HepG2 (cell line): ENCODE results near the gene CTNNAL1. TPM values are rescaled to one million over a fixed set of nuclear protein-coding genes. Genes with fewer than 3 reads are reported as not detected.

Experiments
- ATAC-seq: fragments of 200-7000 bp; cut with Tn5 transposase; 3 replicates; pipeline ENCODE4 v1.9.1; 2020; ENCODE audit warnings: mild to moderate bottlenecking, moderate library complexity
- BruUV-seq: library from RNA; stranded (reverse); fragments of 400-500 nt; replicated peaks from 2 replicates; lab custom pipeline; 2021; lab: Mats Ljungman, UMichigan
- CTCF ChIA-PET: fragments of 300-600 bp; formaldehyde crosslinking; extraction: SDS; loops from one replicate; lab custom pipeline; 2021; ENCODE audit warnings: low total read pairs, inconsistent platforms, low intra/inter-chr PET ratio; lab: Yijun Ruan, JAX
- POLR2A ChIA-PET: fragments of 350-600 bp; sonication (Branson Sonifier 250); formaldehyde crosslinking; loops from one replicate; lab custom pipeline; 2020; ENCODE audit warnings: antibody characterized with exemption, inconsistent platforms; lab: Yijun Ruan, JAX
- DNase-seq: peaks from one replicate; pipeline ENCODE4 v3.0.0-alpha.2; 2015; ENCODE audit warnings: low spot score
- FAIRE-seq: peaks from 3 replicates; lab custom pipeline; 2011; peaks lifted over from hg19 to GRCh38; lab: Jason Lieb, UNC
- H2AFZ ChIP-seq: one replicate; pipeline ENCODE4 v1.6.1; 2011; ENCODE audit warnings: low read length, inconsistent platforms
- H3K27ac ChIP-seq: fragments of 300-600 bp; 3 replicates; pipeline ENCODE4 v1.8.0; 2011; ENCODE audit warnings: mixed run types, mild to moderate bottlenecking, mixed read lengths, low read length, inconsistent platforms; ENCODE audit not compliant: insufficient read depth; ENCODE audit errors: extremely low read length
- H3K27me3 ChIP-seq, 2 experiments: fragments of 200-600 bp in 1 of 2; 2 replicates in 1 of 2; 3 replicates in 1 of 2; pipeline versions ENCODE4 v1.6.0 to v1.8.0; 2011; ENCODE audit warnings: low read length in 2 of 2, mild to moderate bottlenecking in 2 of 2, moderate library complexity in 2 of 2, inconsistent platforms in 1 of 2; ENCODE audit not compliant: insufficient read depth in 2 of 2, control insufficient read depth in 1 of 2
- H3K36me3 ChIP-seq, 2 experiments: fragments of 200-600 bp in 1 of 2; replicated peaks in 1 of 2; 2 replicates in 1 of 2; 3 replicates in 1 of 2; pipeline versions ENCODE4 v1.5.1 to v1.8.0; 2011; ENCODE audit warnings: low read length in 2 of 2, inconsistent platforms in 1 of 2; ENCODE audit not compliant: insufficient read depth in 2 of 2, control insufficient read depth in 1 of 2
- H3K4me1 ChIP-seq: 2 replicates; pipeline ENCODE4 v1.5.1; 2012; ENCODE audit warnings: low read length, inconsistent platforms; ENCODE audit not compliant: insufficient read depth
- H3K4me2 ChIP-seq: 2 replicates; pipeline ENCODE4 v1.6.0; 2011; ENCODE audit warnings: low read depth, low read length, inconsistent platforms
- H3K4me3 ChIP-seq, 3 experiments: fragments of 200-600 bp in 1 of 3; sonication (generic), shearing (Covaris generic) in 1 of 3; replicated peaks in 1 of 3; 2 replicates each; pipeline ENCODE4 v1.5.1; 2011 to 2016; ENCODE audit warnings: low read length in 3 of 3, inconsistent platforms in 2 of 3, low read depth in 2 of 3, mild to moderate bottlenecking in 2 of 3, control low read depth in 1 of 3, mixed read lengths in 1 of 3; ENCODE audit not compliant: insufficient read depth in 1 of 3
- H3K79me2 ChIP-seq: one replicate; pipeline ENCODE4 v1.6.1; 2011; ENCODE audit warnings: low read length, inconsistent platforms; ENCODE audit not compliant: insufficient read depth
- H3K9ac ChIP-seq: 2 replicates; pipeline ENCODE4 v1.6.0; 2011; ENCODE audit warnings: mild to moderate bottlenecking, low read depth, low read length, inconsistent platforms; ENCODE audit not compliant: insufficient read depth
- H3K9me3 ChIP-seq: 2 replicates; pipeline ENCODE4 v1.5.1; 2012; ENCODE audit warnings: mild to moderate bottlenecking, low read length
- H4K20me1 ChIP-seq: 2 replicates; pipeline ENCODE4 v1.6.0; 2011; ENCODE audit warnings: inconsistent platforms, mild to moderate bottlenecking, low read length, moderate library complexity; ENCODE audit not compliant: insufficient read depth
- SMYD3 ChIP-seq: sonication (generic); formaldehyde crosslinking; IDR thresholded peaks from 2 replicates; pipeline ENCODE4 v1.8.1; 2023; ENCODE audit warnings: mild to moderate bottlenecking, missing genetic modification reagents
- ZNF484 ChIP-seq: sonication (generic); formaldehyde crosslinking; IDR thresholded peaks from 2 replicates; pipeline ENCODE4 v1.5.1; 2020; ENCODE audit warnings: mild to moderate bottlenecking, low read depth, missing genetic modification reagents, borderline replicate concordance
- WGBS: methylation state at CpG from one replicate; pipeline ENCODE4 v1.1.6; 2017; ENCODE audit warnings: low lambda C conversion rate; 5-methylcytosine and 5-hydroxymethylcytosine counted together
- in situ Hi-C: cut with HindIII; loops from 2 replicates; pipeline ENCODE4 v1.10.0; 2017; ENCODE audit warnings: low pct_unique_long_range_greater_than_20kb; ENCODE audit not compliant: extremely low pct_ligation_motif_present
- intact Hi-C: fragments of 100-400 bp; cut with micrococcal nuclease; formaldehyde crosslinking; loops from one replicate; pipeline ENCODE4 v1.10.0; 2022; ENCODE audit not compliant: unreplicated experiment
- polyA plus RNA-seq, 8 experiments: library from polyadenylated mRNA; depleted of rRNA in 3 of 8; stranded (reverse) in 7 of 8; unstranded in 1 of 8; fragments of >200 nt; fragmentation: Illumina TruSeq in 4 of 8; extraction: Trizol in 4 of 8; gene quantifications; 2 replicates each; pipeline versions ENCODE4 v1.2.1 to v1.2.3, GENCODE V29; 2011 to 2016; ENCODE audit warnings: low read depth in 4 of 8, missing spikeins in 1 of 8, mixed read lengths in 1 of 8; ENCODE audit not compliant: insufficient read depth in 1 of 8
- total RNA-seq, 5 experiments: library from RNA; depleted of rRNA; stranded (reverse); fragments of >200 nt; fragmentation: Illumina TruSeq; extraction: Trizol; gene quantifications; 2 replicates each; pipeline ENCODE4 v1.2.3, GENCODE V29; 2016; ENCODE audit warnings: low read depth in 1 of 5
- TF ChIP-seq, protein P1 (sequence below): sonication (generic); formaldehyde crosslinking; IDR thresholded peaks from 2 replicates; pipeline ENCODE4 v1.5.1; 2020; ENCODE audit warnings: mild to moderate bottlenecking, missing genetic modification reagents

CTNNAL1 gene
- total and polyA plus RNA-seq, 2 of the 13 experiments (the other 11 are each of a cell fraction or from before 2014, with no cell fraction given), result 32.0 to 162 TPM

GRCh38 chr9:109003116-109003515, 10.2 kb downstream of the CTNNAL1 start:
- Histone ChIP-seq H3K27me3 (no peaks in the 10 kb centered on the region), H3K79me2 (peaks cover 90% of the 10 kb centered on the region), H3K4me1 (peaks cover 6% of the 10 kb centered on the region; the same call in 1 of the 2 replicates), H2AFZ (no peak overlapping the region), H3K27ac (no peak overlapping the region), H3K4me3 (no peak overlapping the region), H3K9ac (no peak overlapping the region), H3K4me2 (no peak overlapping the region), H3K36me3 (peaks cover 2 to 5% of the 10 kb centered on the region in 2 experiments), H4K20me1 (no peaks in the 10 kb centered on the region), H3K9me3 (peaks cover 12% of the 10 kb centered on the region; the same call in 1 of the 2 replicates)
- ChIA-PET CTCF (no interaction called here), POLR2A (interaction anchor here (1.4 kb wide), 1 partner anchor 9 kb away, joined by 3 read pairs; no protein-coding TSS in a partner anchor)
- FAIRE-seq, result no peak
- TF ChIP-seq, protein P1, sequence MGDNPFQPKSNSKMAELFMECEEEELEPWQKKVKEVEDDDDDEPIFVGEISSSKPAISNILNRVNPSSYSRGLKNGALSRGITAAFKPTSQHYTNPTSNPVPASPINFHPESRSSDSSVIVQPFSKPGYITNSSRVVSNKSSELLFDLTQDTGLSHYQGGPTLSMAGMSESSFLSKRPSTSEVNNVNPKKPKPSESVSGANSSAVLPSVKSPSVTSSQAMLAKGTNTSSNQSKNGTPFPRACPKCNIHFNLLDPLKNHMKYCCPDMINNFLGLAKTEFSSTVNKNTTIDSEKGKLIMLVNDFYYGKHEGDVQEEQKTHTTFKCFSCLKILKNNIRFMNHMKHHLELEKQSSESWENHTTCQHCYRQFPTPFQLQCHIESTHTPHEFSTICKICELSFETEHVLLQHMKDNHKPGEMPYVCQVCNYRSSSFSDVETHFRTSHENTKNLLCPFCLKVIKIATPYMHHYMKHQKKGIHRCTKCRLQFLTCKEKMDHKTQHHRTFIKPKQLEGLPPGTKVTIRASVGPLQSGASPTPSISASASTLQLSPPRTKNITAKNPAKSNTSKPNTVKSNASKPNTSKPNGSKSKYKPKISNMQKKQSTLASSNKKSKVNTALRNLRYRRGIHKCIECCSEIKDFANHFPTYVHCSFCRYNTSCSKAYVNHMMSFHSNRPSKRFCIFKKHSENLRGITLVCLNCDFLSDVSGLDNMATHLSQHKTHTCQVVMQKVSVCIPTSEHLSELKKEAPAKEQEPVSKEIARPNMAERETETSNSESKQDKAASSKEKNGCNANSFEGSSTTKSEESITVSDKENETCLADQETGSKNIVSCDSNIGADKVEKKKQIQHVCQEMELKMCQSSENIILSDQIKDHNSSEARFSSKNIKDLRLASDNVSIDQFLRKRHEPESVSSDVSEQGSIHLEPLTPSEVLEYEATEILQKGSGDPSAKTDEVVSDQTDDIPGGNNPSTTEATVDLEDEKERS (CRISPR knock-in tag), result peak; percentile 53; the same call in 1 of the 2 replicates
- TF ChIP-seq ZNF484 (CRISPR knock-in tag), result no peak
- DNase-seq, result no peak
- in situ Hi-C loops, result no loop called here
- intact Hi-C loops, result no loop called here
- no TSS peak for BruUV-seq
- WGBS, result 100% methylated on average over 2 of the region's 2 CpGs
- ATAC-seq, result no peak

- DNase-seq (no peak), FAIRE-seq (no peak), ATAC-seq (no peak)
- Histone ChIP-seq H3K9me3 (peaks cover 12% of the 10 kb centered on the region; the same call in 1 of the 2 replicates), H3K9ac (no peak overlapping the region), H3K27me3 (no peaks in the 10 kb centered on the region), H3K36me3 (peaks cover 5 to 10% of the 10 kb centered on the region in 2 experiments), H4K20me1 (no peaks in the 10 kb centered on the region), H3K79me2 (peaks cover 90% of the 10 kb centered on the region), H3K4me3 (no peak overlapping the region), H3K27ac (no peak overlapping the region), H2AFZ (no peak overlapping the region), H3K4me2 (no peak overlapping the region), H3K4me1 (peaks cover 6% of the 10 kb centered on the region; the same call in 1 of the 2 replicates)
- no TSS peak for BruUV-seq
- CTCF ChIA-PET, result no interaction called here
- intact Hi-C loops (no loop called here), in situ Hi-C loops (no loop called here)
- POLR2A ChIA-PET, result no interaction called here
- WGBS, result 98% methylated on average over 4 of the region's 4 CpGs
- no peak for TF ChIP-seq SMYD3 (CRISPR knock-in tag)
These were observed 11.2 kb downstream of the CTNNAL1 start for GRCh38 chr9:109002141-109002540.
